HG03135 (cell line): ENCODE measurements around the gene ABI3.

Experiments used
- ATAC-seq: cut with Tn5 transposase; IDR thresholded peaks from one replicate; pipeline ENCODE4 v1.9.1; 2021; ENCODE audit warnings: mild to moderate bottlenecking, moderate library complexity; ENCODE audit not compliant: unreplicated experiment

Gene ABI3

DNA sequence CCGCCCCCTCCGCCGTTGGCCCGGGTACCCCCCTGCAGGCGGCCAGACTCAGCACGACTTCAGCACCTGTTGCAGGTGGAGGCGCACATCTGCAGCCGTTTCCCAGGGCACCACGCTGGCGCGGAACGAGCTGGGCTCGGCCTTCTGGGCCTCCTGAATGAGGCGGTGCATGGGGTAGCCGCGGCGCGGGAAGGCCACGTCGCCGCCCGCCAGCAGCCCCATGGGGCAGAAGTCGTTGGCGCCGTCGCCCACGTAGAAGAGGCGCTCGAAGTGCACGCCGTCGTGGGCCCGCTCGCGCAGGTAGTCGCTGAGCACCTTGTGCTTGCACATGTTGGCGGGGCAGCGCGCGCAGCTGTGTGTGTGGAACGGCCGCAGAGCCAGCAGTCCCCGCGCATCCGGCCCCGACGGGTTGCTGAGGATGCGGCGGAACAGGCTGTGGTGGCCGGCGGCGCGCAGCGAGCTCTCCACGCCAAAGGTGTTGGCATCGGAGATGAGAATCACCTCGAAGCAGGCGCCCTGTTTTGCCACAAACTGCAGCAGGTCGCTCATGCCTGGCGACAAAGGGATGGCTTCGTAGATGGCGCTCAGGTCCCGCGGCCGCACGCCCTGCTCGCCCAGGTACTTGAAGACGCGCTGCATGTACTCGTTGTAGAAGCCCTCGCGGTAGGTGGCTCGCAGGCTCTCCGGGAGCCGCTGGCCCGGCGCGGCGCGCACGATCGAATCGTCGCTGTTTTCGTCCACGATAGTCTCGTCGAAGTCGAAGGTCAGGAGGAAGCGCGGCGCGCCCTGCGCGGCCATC lies 13.9 kb downstream of the ABI3 start:
- ATAC-seq, result no peak

DNA sequence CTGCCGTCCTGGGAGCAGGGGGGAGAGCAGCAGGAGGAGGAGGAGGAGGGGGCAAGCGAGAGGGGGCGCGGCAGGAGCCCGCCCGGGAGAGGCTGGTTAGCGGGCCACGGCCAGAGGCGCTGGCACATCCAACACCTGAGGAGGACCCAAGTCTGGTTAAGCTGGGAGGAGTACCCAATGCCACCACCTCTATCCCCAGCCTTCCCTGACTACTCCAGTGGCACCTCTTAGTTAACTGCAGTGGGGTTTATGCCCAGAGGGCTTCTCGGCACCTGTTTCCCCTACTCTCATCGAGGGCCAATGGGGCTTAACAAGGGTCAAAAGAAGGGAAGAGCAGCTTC lies 14.5 kb downstream of the ABI3 start:
- no peak for ATAC-seq

DNA sequence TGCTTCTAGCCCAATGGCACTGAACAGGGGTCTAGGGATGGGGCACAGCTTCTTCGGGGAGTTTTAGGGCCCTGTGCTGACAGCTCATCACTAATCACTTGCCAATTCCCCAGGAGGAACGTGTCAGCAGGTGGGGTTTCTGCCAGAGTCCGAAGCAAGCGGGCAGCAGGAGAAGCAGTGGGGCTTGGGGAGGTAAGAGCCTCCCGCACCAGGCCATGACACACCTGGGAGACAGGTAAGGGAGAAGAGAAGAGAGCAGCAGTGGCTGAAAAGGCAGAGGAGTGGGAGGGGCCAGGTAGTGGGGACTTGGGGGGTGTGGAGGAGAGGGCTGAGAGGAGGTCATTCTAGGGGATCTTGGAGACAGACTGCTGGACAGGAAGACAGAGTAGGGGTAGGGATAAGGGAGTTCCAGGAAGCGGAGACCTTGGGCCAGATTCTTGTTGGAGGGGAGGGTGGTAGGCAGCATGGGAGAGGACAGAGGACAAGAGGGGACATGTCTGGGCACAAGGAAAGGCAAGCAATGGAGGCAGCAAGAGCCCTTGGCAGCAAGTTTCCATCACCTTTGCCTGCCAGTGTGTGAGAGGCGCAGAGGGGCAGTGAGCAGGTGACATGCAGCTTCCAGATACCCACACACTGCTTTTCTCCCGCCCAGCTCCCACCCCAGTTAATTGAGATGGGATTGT lies 15.2 kb downstream of the ABI3 start:
- ATAC-seq, result no peak

DNA sequence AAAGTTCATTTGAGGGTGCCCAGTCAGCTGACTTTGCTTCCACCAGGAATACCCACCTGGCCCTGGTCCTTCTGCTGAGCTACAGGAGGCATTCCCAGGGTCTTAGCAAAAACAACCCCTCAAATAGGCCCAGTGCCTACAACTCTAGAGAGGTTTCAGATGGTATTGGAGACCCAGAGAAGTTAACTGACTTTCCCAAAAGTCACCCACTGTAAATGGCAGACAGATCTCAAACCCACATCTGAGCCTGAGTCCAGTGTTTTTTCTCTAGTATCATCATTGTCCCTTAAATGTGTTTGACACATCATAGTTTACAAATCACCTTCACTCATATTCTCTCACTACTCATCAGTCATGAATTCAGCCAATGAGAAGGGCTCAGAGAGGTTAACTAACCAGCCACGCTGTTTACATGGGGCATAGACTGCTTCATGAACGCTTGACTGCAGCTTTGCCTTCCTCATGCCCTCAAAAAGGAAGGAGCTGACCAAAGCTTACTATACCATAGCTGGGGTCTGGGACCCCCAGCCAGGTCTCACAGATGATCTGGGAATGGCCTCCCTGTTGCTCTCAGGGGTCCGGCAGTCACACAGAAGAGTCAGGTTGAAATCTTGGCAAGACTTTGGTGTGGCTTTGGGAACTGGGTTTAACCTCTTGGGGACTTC lies 16.4 kb downstream of the ABI3 start:
- no peak for ATAC-seq

DNA sequence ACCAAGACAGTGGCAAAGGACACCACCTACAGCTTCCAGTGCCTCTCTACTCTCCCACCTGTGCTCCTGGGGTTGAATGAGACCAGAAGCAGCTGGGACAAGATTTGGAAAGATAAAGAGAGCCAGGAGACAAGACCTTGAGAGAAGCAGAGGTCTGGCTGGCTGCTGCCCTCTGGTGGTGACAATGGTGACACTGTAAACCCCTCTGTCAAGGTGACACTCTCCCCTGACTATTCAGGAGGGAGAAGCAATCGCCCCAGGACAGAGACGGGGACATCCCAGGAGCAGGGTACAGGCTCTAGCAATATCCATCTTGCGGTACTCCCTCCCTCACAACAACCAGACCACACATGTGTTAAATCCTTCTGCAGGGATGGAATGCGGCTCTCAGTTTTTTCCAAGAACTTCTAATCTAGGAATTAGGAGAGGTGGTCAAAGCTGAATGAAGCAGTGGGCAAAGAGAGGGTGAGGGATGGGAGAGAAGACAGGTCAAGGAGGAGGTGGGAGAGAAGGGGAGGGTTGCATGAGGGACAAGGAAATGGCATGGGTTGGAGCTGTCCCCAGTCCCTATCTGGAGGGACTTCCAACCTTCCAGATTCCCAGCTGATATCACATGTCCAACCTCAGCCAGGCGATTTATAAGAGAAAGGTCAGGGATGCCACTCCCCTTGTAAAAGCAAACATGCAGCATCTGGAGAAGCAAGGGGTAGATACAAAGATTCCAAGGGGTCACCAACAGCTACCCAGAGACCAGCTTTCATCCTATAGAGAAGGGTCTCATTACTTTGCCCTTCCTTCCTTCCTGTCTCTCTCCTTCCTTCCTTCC lies 17.1 kb downstream of the ABI3 start:
- no peak for ATAC-seq

DNA sequence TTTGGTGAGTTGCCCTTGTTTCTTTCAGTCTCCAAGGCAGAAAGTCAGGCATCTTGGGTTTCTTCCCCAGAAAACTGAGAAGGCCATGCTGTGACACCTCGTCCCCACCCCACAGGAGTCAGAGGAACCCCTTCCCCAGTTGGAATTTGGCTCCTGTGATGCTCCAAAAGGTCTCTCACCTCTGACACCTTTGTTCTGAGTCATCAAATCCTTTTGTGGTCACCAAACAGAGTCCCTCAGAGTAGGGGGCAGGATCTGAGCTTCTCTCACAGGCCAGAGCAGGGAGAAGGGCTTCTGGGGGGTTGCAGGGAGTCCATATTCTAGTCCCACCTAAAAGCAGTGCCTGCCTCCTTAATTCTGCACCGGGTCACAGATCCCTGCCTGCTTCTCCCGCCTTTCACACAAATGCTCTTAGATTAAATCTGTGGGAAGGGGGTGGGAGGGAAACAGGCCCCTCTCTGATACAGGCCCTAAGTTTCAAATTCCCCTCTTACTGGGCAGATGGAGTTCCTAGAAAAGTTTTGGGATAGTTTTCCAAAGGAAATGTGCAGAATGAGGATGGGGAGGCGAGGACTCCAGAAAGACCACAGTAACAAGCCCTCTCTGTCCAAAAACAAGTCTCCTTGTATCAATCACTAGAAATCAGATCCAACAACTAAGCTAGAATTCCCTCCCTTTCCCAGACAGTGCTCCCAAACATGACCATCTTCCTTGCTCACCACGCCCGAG lies 18.7 kb downstream of the ABI3 start:
- ATAC-seq, result no peak

DNA sequence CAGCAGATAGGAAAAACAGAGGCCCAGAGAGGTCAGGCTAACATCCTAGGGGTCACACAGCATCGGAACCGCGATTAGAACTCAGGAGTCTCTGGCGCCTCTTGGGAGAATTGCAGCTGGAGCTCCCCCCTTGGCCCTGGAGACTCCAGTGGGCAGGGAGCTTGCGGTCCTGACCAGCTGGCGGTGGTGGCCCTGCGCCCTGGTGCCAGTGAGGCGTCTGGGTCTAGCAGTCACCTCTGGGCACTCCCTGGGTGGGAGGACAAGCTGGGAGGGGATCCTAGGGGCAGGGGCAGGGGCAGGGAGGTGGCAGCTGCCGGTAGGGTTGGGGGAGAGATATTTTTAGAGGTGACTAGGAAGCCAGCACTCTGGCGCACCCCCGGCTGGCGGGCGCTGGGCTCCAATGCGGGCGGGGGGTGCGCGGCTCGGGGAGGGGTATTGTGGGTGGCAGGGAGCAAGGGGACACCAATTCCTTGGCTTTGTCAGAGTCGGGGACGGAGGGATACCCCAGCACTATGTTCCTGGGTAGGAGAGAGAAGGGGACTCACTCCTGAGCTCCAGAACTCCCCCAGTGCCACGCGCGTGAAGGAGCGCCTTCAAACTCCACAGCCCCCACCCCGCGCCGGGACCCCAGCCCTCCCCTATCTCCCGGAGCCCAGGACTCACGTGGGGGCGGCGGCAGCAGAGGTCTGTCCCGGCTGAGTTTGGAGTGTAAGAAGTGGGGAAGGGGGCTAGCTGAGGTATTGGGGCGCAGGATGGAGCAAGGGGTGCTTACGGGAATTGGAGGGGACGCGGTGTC lies 19.5 kb downstream of the ABI3 start:
- ATAC-seq, result no peak

DNA sequence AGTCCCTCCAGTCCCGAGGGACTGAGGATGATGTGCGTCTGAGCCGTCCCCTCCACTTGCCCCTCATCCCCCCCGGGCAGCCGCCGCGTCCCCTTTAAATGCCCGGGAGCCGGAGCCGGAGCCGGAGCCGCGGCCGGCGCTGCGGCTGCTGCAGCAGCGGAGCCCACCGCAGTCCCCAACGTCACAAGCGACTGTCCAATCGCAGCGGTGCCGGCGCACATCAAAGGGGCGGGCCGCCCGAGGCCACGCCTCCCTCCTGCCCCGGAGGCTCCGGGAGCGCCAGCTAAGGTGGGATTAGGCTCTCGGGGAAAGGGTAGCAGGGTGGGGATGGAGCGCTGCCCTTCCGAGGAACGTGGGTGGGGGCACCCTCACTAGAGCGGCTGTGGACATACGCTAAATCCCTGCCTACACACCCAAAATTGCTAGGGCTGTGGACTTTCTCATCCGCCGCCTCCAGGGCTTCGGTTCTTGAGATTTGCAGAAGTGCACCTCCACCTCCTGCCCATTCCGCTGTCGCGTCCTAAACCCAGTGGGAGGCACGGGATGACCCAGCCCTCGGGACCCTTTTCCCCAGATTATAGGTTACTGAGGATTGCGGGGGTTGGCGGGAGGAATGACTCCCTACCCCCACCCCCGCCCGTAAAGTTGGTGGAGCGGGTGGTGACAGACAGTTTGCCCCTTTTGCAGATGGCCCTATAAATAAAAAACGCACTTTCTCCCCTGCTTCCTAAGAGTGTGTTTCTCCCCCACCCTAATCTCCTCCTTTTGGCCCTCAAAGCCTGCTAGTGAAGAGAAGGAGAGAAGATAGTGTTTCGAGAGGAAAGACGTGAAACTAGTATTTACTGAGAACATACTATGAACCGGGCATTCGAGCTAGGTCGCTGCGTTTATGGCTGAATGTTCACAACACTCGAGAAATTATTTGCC lies 20.4 kb downstream of the ABI3 start, which contains the start of gene PHOSPHO1:
TSS of gene PHOSPHO1 (minus strand) at position 152 of the 927 bp plus-strand sequence. CDS start 4,096 bp downstream, outside the sequence.
- peak; percentile 84 for ATAC-seq

DNA sequence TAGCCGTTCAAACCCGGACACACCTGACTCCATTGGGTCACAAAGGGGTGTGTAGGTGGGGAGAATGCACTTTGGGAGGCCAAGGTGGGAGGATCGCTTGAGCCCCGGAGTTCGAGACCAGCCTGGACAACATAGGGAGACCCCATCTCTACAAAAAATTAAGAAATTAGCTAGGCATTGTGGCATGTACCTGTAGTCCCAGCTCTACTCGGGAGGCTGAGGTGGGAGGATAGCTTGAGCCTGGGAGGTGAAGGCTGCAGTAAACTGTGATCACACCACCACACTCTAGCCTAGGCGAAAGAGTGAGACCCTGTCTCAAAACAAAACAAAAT lies 21.0 kb downstream of the ABI3 start:
- no peak for ATAC-seq

DNA sequence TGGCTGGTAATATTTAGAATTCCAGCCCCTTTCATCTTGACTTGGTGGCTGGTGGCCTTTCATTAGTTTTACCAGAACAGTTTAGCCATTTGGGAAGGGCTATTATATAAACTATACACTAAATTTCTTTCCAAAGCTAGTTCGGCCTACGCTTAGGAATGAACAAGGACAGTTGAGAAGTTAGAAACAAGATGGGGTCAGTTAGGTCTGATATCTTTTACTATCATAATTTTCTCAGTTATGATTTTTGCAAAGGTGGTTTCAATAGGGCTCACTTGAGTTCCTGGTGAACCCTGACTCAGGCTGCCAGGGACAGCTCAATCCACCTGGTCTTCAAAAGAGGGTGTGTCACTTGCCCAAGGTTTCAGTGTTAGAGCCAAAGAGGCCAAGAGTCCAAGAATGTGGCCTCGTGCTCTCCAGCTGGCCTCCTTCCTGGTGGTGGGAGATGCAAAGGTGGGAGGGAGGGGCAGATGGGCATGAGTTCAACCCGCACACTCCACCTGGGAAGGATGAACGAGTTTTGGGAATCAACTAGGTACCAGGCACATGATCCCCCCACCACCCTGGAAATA lies 24.1 kb downstream of the ABI3 start:
- ATAC-seq, result no peak

DNA sequence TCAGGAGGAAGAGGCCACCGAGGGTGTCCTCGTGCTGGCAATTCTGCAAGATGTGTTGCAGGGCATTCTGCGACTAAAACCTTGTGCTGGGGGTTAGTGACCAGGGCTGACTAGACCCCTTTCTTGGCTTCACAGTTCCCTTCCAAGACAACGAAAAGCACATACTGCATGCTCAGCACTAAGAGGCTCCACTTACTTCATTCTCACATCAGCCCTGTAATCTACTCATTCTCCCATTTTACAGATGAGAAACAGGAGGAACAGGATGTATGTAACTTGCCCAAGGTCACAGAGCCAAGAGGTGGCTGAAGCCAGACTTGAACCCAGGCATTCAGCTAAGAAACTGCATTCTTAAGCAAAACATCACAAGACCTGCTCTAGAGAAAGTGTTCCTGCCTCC lies 25.4 kb downstream of the ABI3 start:
- no peak for ATAC-seq

DNA sequence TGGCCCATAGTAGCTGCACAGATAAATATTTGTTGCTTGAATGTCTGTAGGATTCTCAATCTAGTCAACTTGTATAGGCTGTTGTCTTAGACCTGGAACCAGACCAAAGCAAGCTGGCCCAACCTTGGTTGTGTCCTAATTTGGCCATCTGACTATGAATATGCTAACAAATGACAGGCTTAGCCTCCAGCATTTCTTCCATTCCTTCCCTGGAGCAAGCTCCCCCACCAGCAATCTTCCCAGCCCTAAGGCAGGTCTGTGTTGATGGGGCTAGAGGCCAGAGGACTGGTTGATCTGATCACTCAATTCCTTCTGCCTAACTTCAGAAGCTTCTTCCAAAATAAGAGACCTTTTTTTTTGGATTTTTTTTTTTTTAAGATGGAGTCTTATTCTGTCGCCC lies 29.5 kb downstream of the ABI3 start:
- no peak for ATAC-seq

DNA sequence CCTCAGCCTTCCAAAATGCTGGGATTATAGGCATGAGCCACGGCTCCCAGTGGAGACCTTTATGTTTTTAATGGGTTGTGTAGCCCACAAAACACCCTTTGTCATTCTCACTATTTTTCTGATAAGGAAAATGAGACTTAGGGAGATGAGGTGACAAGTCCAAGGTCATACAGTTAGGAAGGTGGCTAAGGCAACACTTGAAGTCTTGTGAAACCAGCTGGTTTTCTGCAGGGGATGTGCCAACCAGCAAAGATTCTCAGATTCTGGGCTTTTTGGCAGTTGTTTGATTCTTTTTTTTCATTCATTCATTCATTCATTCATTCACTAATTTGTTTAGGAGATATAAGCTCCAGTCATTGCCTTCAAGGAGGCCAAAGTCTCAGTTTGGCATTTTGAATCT lies 30.1 kb downstream of the ABI3 start:
- ATAC-seq, result no peak

DNA sequence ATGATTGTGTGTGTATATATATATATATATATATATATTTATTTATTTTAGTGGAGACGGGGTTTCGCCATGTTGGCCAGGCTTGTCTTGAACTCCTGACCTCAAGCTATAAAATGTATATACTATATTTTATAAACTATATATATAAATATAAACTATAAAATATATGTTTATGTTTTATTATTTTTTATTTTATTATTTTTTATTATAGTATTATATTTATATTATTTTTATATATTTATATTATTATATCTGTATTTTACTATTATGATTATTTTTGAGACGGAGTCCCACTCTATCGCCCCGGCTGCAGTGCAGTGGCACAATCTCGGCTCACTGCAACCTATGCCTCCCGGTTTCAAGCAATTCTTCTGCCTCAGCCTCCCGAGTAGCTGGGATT lies 30.5 kb downstream of the ABI3 start:
- ATAC-seq, result no peak

DNA sequence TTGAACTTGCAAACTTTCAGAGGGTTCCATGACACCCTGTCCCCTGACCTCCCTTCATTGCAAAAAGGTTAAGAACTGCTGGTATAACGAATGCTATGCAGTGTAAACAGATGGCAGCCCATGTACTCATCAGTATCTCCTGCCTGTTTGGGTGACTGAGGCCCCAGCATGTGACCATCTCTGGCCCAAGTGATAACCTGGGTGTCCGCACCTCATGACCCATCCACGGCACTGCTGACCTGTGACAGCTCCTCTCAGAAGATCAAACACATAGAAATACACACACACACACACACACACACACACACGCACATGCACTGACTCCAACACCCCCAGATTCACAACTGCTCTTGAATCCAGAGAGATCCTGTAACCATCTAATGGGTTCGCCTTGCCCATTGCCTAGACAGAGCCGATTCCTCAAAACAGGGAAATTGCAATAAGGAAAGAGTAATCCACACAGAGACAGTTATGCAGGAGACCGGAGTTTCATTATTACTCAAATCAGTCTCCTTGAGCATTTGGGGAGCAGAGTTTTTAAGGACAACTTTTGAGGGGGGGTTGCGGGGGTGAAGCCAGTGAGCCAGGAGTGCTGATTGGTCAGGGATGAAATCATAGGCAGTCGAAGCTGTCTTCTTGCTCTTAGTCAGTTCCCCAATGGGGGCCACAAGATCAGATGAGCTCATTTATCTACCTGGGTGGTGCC lies 31.3 kb downstream of the ABI3 start:
- ATAC-seq, result no peak

DNA sequence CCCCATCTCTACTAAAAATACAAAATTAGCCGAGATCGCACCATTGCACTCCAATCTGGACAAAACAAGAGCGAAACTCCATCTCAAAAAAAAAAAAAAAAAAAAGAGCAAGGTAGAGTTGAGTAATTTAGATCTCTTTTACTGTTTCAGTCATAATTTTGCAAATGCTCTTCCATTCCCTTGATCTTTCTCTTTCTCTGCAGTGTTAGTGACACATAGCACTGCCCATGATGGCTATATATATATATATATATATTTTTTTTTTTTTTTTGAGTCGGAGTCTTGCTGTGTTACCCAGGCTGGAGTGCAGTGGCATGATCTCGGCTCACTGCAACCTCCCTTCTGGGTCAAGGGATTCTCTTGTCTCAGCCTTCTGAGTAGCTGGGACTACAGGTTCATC lies 32.3 kb downstream of the ABI3 start:
- no peak for ATAC-seq

DNA sequence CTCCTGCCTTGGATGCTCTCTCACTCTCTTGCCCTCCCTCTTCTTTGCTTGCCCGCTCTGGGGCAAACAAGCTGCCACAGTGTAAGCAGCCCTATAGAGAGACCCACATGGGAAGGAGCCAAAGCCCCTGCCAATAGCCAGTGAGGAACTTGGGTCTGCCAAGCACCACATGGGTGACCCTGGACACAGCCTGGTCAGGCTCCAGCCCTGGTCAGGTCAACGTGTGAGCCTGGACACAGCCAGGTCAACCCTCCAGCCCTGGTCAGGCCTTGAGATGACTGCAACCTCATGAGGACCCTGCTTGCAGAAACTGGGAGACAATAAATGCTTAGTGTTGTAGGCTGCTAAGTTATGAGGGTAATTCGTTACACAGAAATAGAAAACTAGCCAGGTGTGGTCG lies 34.3 kb downstream of the ABI3 start:
- ATAC-seq, result no peak

DNA sequence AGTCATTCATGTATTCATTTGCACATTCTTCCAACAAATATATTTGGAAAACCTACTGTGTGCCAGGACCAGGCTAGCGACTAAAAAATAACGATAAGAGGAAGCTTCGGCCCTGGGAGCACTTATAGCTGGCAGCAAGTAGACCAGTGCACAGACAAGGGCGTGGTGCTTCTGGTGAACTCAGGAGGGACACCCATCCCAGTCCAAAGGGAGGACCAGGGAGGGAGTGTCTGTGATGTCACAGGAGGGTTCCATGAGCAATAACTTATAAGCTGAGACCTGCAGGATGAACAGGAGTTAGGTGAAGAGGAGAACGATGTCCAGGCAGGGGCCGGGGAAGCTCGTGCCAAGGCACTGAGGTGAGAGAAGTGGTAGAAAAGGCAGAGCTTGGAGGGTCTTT lies 37.4 kb downstream of the ABI3 start:
- ATAC-seq, result no peak
